PC-3 (cell line): ENCODE data around the gene RFX7. TPM values are rescaled to one million over a fixed set of nuclear protein-coding genes. Genes with fewer than 3 reads are reported as not detected.

Source experiments
- ATAC-seq: fragments of 200-7000 bp; cut with Tn5 transposase; 2 replicates; pipeline ENCODE4 v1.9.1; 2020; ENCODE audit warnings: mild to moderate bottlenecking, moderate library complexity
- BruUV-seq: library from RNA; stranded (reverse); fragments of 400-500 nt; replicated peaks from 2 replicates; lab custom pipeline; 2021; lab: Mats Ljungman, UMichigan
- CTCF ChIA-PET: fragments of 300-600 bp; sonication (Branson Sonifier 250); formaldehyde crosslinking; loops from one replicate; lab custom pipeline; 2022; ENCODE audit warnings: antibody characterized with exemption; lab: Charles Lee
- POLR2A ChIA-PET: fragments of 300-600 bp; sonication (Branson Sonifier 250); formaldehyde crosslinking; loops from one replicate; lab custom pipeline; 2022; ENCODE audit warnings: antibody characterized with exemption; ENCODE audit not compliant: unreplicated experiment; lab: Charles Lee
- DNase-seq: peaks from one replicate; pipeline ENCODE4 v3.0.0-alpha.2; 2015
- H2AFZ ChIP-seq: fragments of 300-600 bp; sonication (generic); 2 replicates; pipeline ENCODE4 v1.6.0; 2016; ENCODE audit warnings: antibody characterized with exemption, low read length
- H3F3A ChIP-seq: fragments of 300-600 bp; sonication (generic); one replicate; pipeline ENCODE4 v1.6.0; 2017; ENCODE audit warnings: antibody characterized with exemption, low read length, control low read depth, mild to moderate bottlenecking; ENCODE audit not compliant: unreplicated experiment
- H3K27ac ChIP-seq: fragments of 300-600 bp; sonication (generic); 2 replicates; pipeline ENCODE4 v1.5.1; 2016; ENCODE audit warnings: mild to moderate bottlenecking, low read length
- H3K27me3 ChIP-seq: fragments of 300-600 bp; sonication (generic); 2 replicates; pipeline ENCODE4 v1.6.1; 2016; ENCODE audit warnings: low read length, mixed read lengths
- H3K36me3 ChIP-seq: fragments of 300-600 bp; sonication (generic); 2 replicates; pipeline ENCODE4 v1.6.1; 2016; ENCODE audit warnings: low read depth, mixed run types, low read length, mixed read lengths
- H3K4me1 ChIP-seq: fragments of 300-600 bp; sonication (generic); 2 replicates; pipeline ENCODE4 v1.5.1; 2016; ENCODE audit warnings: low read length; ENCODE audit not compliant: insufficient read depth
- H3K4me2 ChIP-seq: fragments of 300-600 bp; sonication (generic); 2 replicates; pipeline ENCODE4 v1.6.0; 2016; ENCODE audit warnings: low read length
- H3K4me3 ChIP-seq: fragments of 300-600 bp; sonication (generic); 2 replicates; pipeline ENCODE4 v1.5.1; 2016; ENCODE audit warnings: mild to moderate bottlenecking, low read length, mixed read lengths
- H3K79me2 ChIP-seq: fragments of 300-600 bp; sonication (generic); 2 replicates; pipeline ENCODE4 v1.6.1; 2017; ENCODE audit warnings: low read length, mixed read lengths
- H3K9ac ChIP-seq: fragments of 300-600 bp; sonication (generic); 2 replicates; pipeline ENCODE4 v1.6.0; 2016; ENCODE audit warnings: mild to moderate bottlenecking, low read length
- H3K9me2 ChIP-seq: fragments of 300-600 bp; sonication (generic); replicated peaks from 2 replicates; pipeline ENCODE4 v1.6.1; 2016; ENCODE audit warnings: mixed run types, low read length, mixed read lengths
- H3K9me3 ChIP-seq: fragments of 300-600 bp; sonication (generic); 2 replicates; pipeline ENCODE4 v1.6.1; 2016; ENCODE audit warnings: low read length, mixed read lengths
- H4K20me1 ChIP-seq: fragments of 300-600 bp; sonication (generic); 2 replicates; pipeline ENCODE4 v1.6.1; 2016; ENCODE audit warnings: low read length, mixed read lengths
- CTCF ChIP-seq: fragments of 300-600 bp; sonication (generic); conservative IDR thresholded peaks from 2 replicates; pipeline ENCODE4 v1.5.1; 2017; ENCODE audit warnings: antibody characterized with exemption, low read depth, mild to moderate bottlenecking, low read length
- EZH2 ChIP-seq: fragments of 300-600 bp; sonication (generic); IDR thresholded peaks from one replicate; pipeline ENCODE4 v1.6.1; 2017; ENCODE audit warnings: antibody characterized with exemption, mild to moderate bottlenecking, low read length; ENCODE audit not compliant: unreplicated experiment
- EZH2phosphoT487 ChIP-seq: fragments of 300-600 bp; sonication (generic); IDR thresholded peaks from 2 replicates; pipeline ENCODE4 v1.6.1; 2018; ENCODE audit warnings: mild to moderate bottlenecking, antibody characterized with exemption, low read length, borderline replicate concordance
- intact Hi-C: fragments of 100-400 bp; cut with micrococcal nuclease; formaldehyde crosslinking; loops from 2 replicates; pipeline ENCODE4 v1.9.0; 2023
- total RNA-seq: library from RNA; depleted of rRNA; stranded (reverse); fragments of >200 nt; gene quantifications from 2 replicates; pipeline ENCODE4 v1.2.3, GENCODE V29; 2014

The RFX7 gene
- total RNA-seq, 1 experiment from 2014 or later, result 2.8 TPM

GRCh38 chr15:56042982-56043980 is 200.4 kb downstream of the RFX7 start:
- intact Hi-C loops, result no loop called here
- Histone ChIP-seq H3K4me3 (no peak overlapping the region), H2AFZ (no peak overlapping the region), H3K79me2 (no peaks in the 10 kb centered on the region), H3K9ac (no peak overlapping the region), H3K4me1 (peaks cover 55% of the 10 kb centered on the region), H3F3A (no peaks in the 10 kb centered on the region), H3K9me3 (no peaks in the 10 kb centered on the region), H3K27me3 (no peaks in the 10 kb centered on the region), H4K20me1 (no peaks in the 10 kb centered on the region), H3K27ac (no peak overlapping the region), H3K36me3 (no peaks in the 10 kb centered on the region), H3K9me2 (no peaks in the 10 kb centered on the region), H3K4me2 (no peak overlapping the region)
- DNase-seq, result no peak
- ChIA-PET CTCF (no interaction called here), POLR2A (no interaction called here)
- ATAC-seq, result no peak
- no peak for TF ChIP-seq EZH2phosphoT487
- no TSS peak for BruUV-seq

GRCh38 chr15:56042498-56042897 is 201.2 kb downstream of the RFX7 start:
- DNase-seq (peak; percentile 50), ATAC-seq (no peak)
- Histone ChIP-seq H3K27me3 (no peaks in the 10 kb centered on the region), H3F3A (no peaks in the 10 kb centered on the region), H3K27ac (0 out of 2 replicates have a peak overlapping the region, but pooled peaks have one; percentile 16), H3K36me3 (no peaks in the 10 kb centered on the region), H3K4me2 (0 out of 2 replicates have a peak overlapping the region, but pooled peaks have one; percentile 2), H2AFZ (no peak overlapping the region), H3K4me1 (peaks cover 54% of the 10 kb centered on the region), H3K4me3 (no peak overlapping the region), H3K9me3 (no peaks in the 10 kb centered on the region), H3K9me2 (no peaks in the 10 kb centered on the region), H4K20me1 (no peaks in the 10 kb centered on the region), H3K79me2 (no peaks in the 10 kb centered on the region), H3K9ac (no peak overlapping the region)
- ChIA-PET POLR2A (no interaction called here), CTCF (no interaction called here)
- intact Hi-C loops, result no loop called here
- TF ChIP-seq CTCF, result no peak
- TF ChIP-seq EZH2, result no peak
- BruUV-seq, result no TSS peak

GRCh38 chr15:56042031-56042430 is 201.6 kb downstream of the RFX7 start:
- no peak overlapping the region for H3K9ac ChIP-seq
- intact Hi-C loops, result no loop called here
- peak; percentile 30 for DNase-seq
- 0 out of 2 replicates have a peak overlapping the region, but pooled peaks have one; percentile 16 for H3K27ac ChIP-seq
- peaks cover 49% of the 10 kb centered on the region for H3K4me1 ChIP-seq
- no peak for ATAC-seq
- ChIA-PET CTCF (no interaction called here), POLR2A (no interaction called here)
- H3F3A ChIP-seq, result no peaks in the 10 kb centered on the region
- no peaks in the 10 kb centered on the region for H3K9me3 ChIP-seq
- no peaks in the 10 kb centered on the region for H3K79me2 ChIP-seq
- TF ChIP-seq EZH2phosphoT487, result no peak
- no peak for TF ChIP-seq EZH2
- no peak for TF ChIP-seq CTCF
- no peak overlapping the region for H2AFZ ChIP-seq
- no peaks in the 10 kb centered on the region for H3K27me3 ChIP-seq
- H3K4me3 ChIP-seq, result no peak overlapping the region
- H3K36me3 ChIP-seq, result no peaks in the 10 kb centered on the region
- 0 out of 2 replicates have a peak overlapping the region, but pooled peaks have one; percentile 2 for H3K4me2 ChIP-seq
- BruUV-seq, result no TSS peak
- H4K20me1 ChIP-seq, result no peaks in the 10 kb centered on the region
- no peaks in the 10 kb centered on the region for H3K9me2 ChIP-seq
